Neural progenitor cell (in vitro differentiated cells): ENCODE measurements around the gene SMAGP. TPM values are rescaled to one million over a fixed set of nuclear protein-coding genes. Genes with fewer than 3 reads are reported as not detected.

Experiments
- DNase-seq: peaks from one replicate; pipeline ENCODE4 v3.0.0-alpha.2; 2016; ENCODE audit warnings: low spot score
- H2AFZ ChIP-seq: fragments of 200-600 bp; sonication (generic); replicated peaks from 2 replicates; pipeline ENCODE4 v1.6.1; 2016; ENCODE audit warnings: antibody characterized with exemption
- H3F3A ChIP-seq: fragments of 200-600 bp; sonication (generic); 2 replicates; pipeline ENCODE4 v1.6.1; 2016; ENCODE audit warnings: antibody characterized with exemption, low read depth
- H3K27ac ChIP-seq: fragments of 200-600 bp; sonication (generic); 2 replicates; pipeline ENCODE4 v1.5.1; 2016; ENCODE audit warnings: mild to moderate bottlenecking
- H3K27me3 ChIP-seq: fragments of 200-600 bp; sonication (generic); 2 replicates; pipeline ENCODE4 v1.6.1; 2016; ENCODE audit warnings: mild to moderate bottlenecking, moderate library complexity
- H3K36me3 ChIP-seq: fragments of 200-600 bp; sonication (generic); 2 replicates; pipeline ENCODE4 v1.5.1; 2016
- H3K4me1 ChIP-seq: fragments of 200-600 bp; sonication (generic); 2 replicates; pipeline ENCODE4 v1.6.1; 2016; ENCODE audit warnings: mixed run types
- H3K4me2 ChIP-seq: fragments of 200-600 bp; sonication (generic); 2 replicates; pipeline ENCODE4 v1.6.1; 2016
- H3K4me3 ChIP-seq: fragments of 200-600 bp; sonication (generic); 2 replicates; pipeline ENCODE4 v1.5.1; 2016
- H3K79me2 ChIP-seq: fragments of 200-600 bp; sonication (generic); 2 replicates; pipeline ENCODE4 v1.6.1; 2016; ENCODE audit warnings: low read depth
- H3K9ac ChIP-seq: fragments of 200-600 bp; sonication (generic); 2 replicates; pipeline ENCODE4 v1.6.1; 2016
- H3K9me3 ChIP-seq: fragments of 200-600 bp; sonication (generic); 2 replicates; pipeline ENCODE4 v1.5.1; 2016; ENCODE audit warnings: low read depth
- H4K20me1 ChIP-seq: fragments of 200-600 bp; sonication (generic); 2 replicates; pipeline ENCODE4 v1.6.1; 2016; ENCODE audit warnings: low read depth
- H3K27ac Mint-ChIP-seq: 3 replicates; pipeline ENCODE4 v1.8.0; 2021; ENCODE audit warnings: mixed read lengths
- H3K27me3 Mint-ChIP-seq: 2 replicates; pipeline ENCODE4 v1.8.0; 2022; ENCODE audit warnings: low read depth, mild to moderate bottlenecking, inconsistent platforms, moderate library complexity, mixed read lengths; ENCODE audit not compliant: insufficient read depth
- H3K36me3 Mint-ChIP-seq: 3 replicates; pipeline ENCODE4 v1.8.0; 2021; ENCODE audit warnings: mixed read lengths
- H3K4me1 Mint-ChIP-seq: 3 replicates; pipeline ENCODE4 v1.8.0; 2021; ENCODE audit warnings: mixed read lengths
- H3K4me3 Mint-ChIP-seq: 3 replicates; pipeline ENCODE4 v1.8.0; 2021; ENCODE audit warnings: mild to moderate bottlenecking, moderate library complexity, mixed read lengths
- H3K9me3 Mint-ChIP-seq: 3 replicates; pipeline ENCODE4 v1.8.0; 2020; ENCODE audit warnings: mixed read lengths
- EZH2 ChIP-seq: fragments of 200-600 bp; sonication (generic); IDR thresholded peaks from 2 replicates; pipeline ENCODE4 v1.6.1; 2017; ENCODE audit warnings: antibody characterized with exemption, mild to moderate bottlenecking, moderate library complexity
- EZH2phosphoT487 ChIP-seq: fragments of 200-600 bp; sonication (generic); IDR thresholded peaks from 2 replicates; pipeline ENCODE4 v1.6.1; 2017; ENCODE audit warnings: antibody characterized with exemption
- total RNA-seq: library from RNA; depleted of rRNA; stranded (reverse); fragments of >200 nt; gene quantifications from 2 replicates; pipeline ENCODE4 v1.2.3, GENCODE V29; 2015; ENCODE audit warnings: low replicate concordance
- TF ChIP-seq, protein P1 (sequence below): fragments of 200-600 bp; sonication (generic); IDR thresholded peaks from 2 replicates; pipeline ENCODE4 v1.5.1; 2017; ENCODE audit warnings: antibody characterized with exemption, mild to moderate bottlenecking

Gene SMAGP
- total RNA-seq, 1 donor from 2014 or later = 19.0 TPM

GRCh38 chr12:51242120-51242519, 28.1 kb downstream of the SMAGP start:
- H3K9me3 ChIP-seq = no peaks in the 10 kb centered on the region
- Mint-ChIP-seq H3K9me3 (no peaks in the 10 kb centered on the region), H3K27ac (no peak overlapping the region), H3K27me3 (no peaks in the 10 kb centered on the region), H3K36me3 (peaks cover 17% of the 10 kb centered on the region), H3K4me1 (peaks cover 20% of the 10 kb centered on the region), H3K4me3 (no peak overlapping the region)
- no peaks in the 10 kb centered on the region for H4K20me1 ChIP-seq
- peaks cover 17% of the 10 kb centered on the region for H3F3A ChIP-seq
- no peak overlapping the region for H3K27ac ChIP-seq
- H3K9ac ChIP-seq = no peak overlapping the region
- peaks cover 7% of the 10 kb centered on the region for H3K4me1 ChIP-seq
- no peak for DNase-seq
- H2AFZ ChIP-seq = no peak overlapping the region
- H3K79me2 ChIP-seq = peaks cover 12% of the 10 kb centered on the region
- TF ChIP-seq, protein P1, sequence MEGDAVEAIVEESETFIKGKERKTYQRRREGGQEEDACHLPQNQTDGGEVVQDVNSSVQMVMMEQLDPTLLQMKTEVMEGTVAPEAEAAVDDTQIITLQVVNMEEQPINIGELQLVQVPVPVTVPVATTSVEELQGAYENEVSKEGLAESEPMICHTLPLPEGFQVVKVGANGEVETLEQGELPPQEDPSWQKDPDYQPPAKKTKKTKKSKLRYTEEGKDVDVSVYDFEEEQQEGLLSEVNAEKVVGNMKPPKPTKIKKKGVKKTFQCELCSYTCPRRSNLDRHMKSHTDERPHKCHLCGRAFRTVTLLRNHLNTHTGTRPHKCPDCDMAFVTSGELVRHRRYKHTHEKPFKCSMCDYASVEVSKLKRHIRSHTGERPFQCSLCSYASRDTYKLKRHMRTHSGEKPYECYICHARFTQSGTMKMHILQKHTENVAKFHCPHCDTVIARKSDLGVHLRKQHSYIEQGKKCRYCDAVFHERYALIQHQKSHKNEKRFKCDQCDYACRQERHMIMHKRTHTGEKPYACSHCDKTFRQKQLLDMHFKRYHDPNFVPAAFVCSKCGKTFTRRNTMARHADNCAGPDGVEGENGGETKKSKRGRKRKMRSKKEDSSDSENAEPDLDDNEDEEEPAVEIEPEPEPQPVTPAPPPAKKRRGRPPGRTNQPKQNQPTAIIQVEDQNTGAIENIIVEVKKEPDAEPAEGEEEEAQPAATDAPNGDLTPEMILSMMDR = no peak
- no peak for TF ChIP-seq EZH2phosphoT487
- TF ChIP-seq EZH2 = no peak
- H3K4me2 ChIP-seq = no peak overlapping the region
- H3K27me3 ChIP-seq = no peaks in the 10 kb centered on the region
- H3K36me3 ChIP-seq = peaks cover 4% of the 10 kb centered on the region
- H3K4me3 ChIP-seq = no peak overlapping the region

DNA sequence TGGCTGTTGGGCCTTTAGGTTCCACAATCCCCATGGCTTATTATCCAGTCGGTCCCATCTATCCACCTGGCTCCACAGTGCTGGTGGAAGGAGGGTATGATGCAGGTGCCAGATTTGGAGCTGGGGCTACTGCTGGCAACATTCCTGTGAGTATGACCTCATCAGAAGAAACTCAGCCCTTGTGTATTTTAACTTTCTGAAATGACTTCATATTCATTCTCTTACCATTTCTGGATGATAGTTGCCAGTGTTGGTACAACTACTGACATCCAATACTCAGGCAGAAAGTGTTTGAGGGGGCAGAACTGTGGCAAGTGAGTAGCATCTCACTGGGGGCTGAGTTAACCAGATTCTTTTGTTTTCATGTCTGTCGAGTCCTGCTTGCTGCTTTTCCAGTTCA, 29.2 kb downstream of the SMAGP start:
- H3K27me3 Mint-ChIP-seq = no peaks in the 10 kb centered on the region
- no peak overlapping the region for H3K27ac ChIP-seq
- no peaks in the 10 kb centered on the region for H3K9me3 ChIP-seq
- no peaks in the 10 kb centered on the region for H4K20me1 ChIP-seq
- H3K4me3 Mint-ChIP-seq = peak overlapping the region; percentile 96
- peaks cover 20% of the 10 kb centered on the region for H3F3A ChIP-seq
- H3K9ac ChIP-seq = no peak overlapping the region
- H3K4me3 ChIP-seq = no peak overlapping the region
- no peaks in the 10 kb centered on the region for H3K9me3 Mint-ChIP-seq
- peaks cover 4% of the 10 kb centered on the region for H3K36me3 ChIP-seq
- DNase-seq = no peak
- H3K27me3 ChIP-seq = no peaks in the 10 kb centered on the region
- peaks cover 17% of the 10 kb centered on the region for H3K36me3 Mint-ChIP-seq
- H3K27ac Mint-ChIP-seq = no peak overlapping the region
- H3K4me1 ChIP-seq = peaks cover 3% of the 10 kb centered on the region
- no peak overlapping the region for H3K4me2 ChIP-seq
- no peak for TF ChIP-seq EZH2phosphoT487
- TF ChIP-seq, protein P1 = no peak
- TF ChIP-seq EZH2 = no peak
- H2AFZ ChIP-seq = no peak overlapping the region
- peaks cover 17% of the 10 kb centered on the region for H3K4me1 Mint-ChIP-seq
- peaks cover 12% of the 10 kb centered on the region for H3K79me2 ChIP-seq

DNA sequence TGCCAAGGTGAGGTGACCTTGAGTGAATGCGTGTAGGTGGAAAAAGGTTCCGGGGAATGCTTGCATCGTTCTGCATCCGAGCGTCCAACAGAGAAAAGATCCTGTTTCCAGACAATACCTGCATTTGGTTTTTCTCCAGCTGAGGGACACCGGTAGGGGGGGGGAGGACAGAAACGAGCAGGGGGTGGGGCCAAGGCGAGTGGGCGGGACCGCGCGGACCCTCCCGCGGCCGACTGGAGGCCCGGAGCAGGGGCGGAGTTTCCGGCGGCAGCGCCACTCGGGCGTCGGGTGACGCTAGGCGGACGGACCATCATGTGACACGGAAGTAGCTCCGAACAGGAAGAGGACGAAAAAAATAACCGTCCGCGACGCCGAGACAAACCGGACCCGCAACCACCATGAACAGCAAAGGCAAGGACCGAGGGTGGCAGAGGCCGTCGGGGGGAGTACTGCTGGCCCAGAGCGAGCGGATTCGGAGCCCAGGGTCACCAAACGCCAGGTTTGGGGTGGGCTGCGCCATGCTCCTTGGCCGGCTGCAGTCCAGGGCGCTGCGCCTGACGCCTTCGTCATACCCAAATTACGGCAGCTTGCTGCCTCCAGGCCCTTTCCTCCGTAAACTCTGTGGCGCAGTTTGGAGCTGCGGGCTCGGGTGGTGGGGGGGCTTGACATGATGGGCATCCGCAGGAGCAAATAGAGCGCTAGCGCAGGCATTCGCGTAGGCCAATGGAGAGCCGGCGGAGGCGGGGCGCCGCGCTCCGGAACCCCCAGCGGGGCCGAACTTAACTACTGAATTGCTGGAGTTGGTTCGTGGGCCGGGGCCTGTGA, 31.5 kb downstream of the SMAGP start, which contains the start of gene DAZAP2:
TSS of gene DAZAP2 (plus strand) at position 317 of the 825 bp plus-strand sequence. CDS start at position 399, 82 bp downstream.
- peak within 1 kb of the TSS; percentile 94 for H2AFZ ChIP-seq
- H3K4me1 Mint-ChIP-seq = peaks cover 14% of the 10 kb centered on the region
- peak within 1 kb of the TSS; percentile 97 for H3K27ac ChIP-seq
- DNase-seq = peak; percentile 97
- H3K4me3 Mint-ChIP-seq = peak within 1 kb of the TSS; percentile 96
- H3K36me3 ChIP-seq = peaks cover 4% of the 10 kb centered on the region
- peaks cover 3% of the 10 kb centered on the region for H3K4me1 ChIP-seq
- H3K27ac Mint-ChIP-seq = peak within 1 kb of the TSS; percentile 92
- H3K9ac ChIP-seq = peak within 1 kb of the TSS; percentile 94
- H3K4me2 ChIP-seq = peak within 1 kb of the TSS; percentile 79
- peaks cover 14% of the 10 kb centered on the region for H3K36me3 Mint-ChIP-seq
- no peaks in the 10 kb centered on the region for H3K27me3 Mint-ChIP-seq
- no peak for TF ChIP-seq EZH2phosphoT487
- TF ChIP-seq, protein P1 = peak; percentile 15
- no peaks in the 10 kb centered on the region for H3K9me3 ChIP-seq
- no peaks in the 10 kb centered on the region for H4K20me1 ChIP-seq
- H3K79me2 ChIP-seq = peaks cover 12% of the 10 kb centered on the region
- H3F3A ChIP-seq = peaks cover 20% of the 10 kb centered on the region
- H3K27me3 ChIP-seq = no peaks in the 10 kb centered on the region
- peak within 1 kb of the TSS; percentile 97 for H3K4me3 ChIP-seq
- no peaks in the 10 kb centered on the region for H3K9me3 Mint-ChIP-seq
